ENCODE data around the gene ANO5. TPM values are rescaled to one million over a fixed set of nuclear protein-coding genes. Genes with fewer than 3 reads are reported as not detected.

ANO5 gene
- 10 to 100 TPM; 13.4 to 20.8 (median 17.2) TPM for total RNA-seq

DNA sequence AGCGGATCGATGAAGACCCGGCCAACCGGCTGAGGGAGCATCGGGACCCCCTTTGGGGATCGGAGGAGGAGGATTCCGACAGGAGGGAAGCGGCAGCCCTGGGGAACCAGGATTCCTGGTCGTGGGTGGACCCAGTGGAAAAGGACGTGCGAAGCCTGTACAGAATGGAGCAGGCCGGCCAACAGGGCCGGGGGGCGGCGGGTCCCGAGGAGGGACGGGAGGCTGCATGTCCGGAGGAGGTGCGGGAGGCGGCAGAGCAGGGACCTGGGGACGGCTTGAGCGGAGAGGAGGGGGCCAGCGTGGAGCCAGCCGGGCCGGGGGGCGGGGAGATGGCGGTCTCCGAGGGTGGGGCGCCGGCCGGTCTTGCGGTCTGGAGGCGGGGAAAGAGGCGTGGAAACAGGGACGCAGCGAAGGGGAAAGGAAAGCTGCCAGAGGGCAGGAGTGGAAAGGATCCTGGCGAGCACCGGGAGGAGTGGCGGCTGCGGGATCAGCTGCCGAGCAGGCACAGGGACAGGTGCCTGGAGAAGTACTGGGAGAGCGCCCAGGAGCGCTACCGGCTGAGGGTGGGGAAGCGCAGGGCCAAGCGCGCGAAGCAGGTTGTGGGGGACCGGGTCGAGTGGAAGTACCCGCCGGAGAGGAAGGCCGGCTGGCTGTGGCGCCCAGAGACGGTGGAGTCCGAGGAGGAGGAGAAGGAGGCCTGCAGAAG, at the start of gene ANO5:
Gene ANO5, plus strand, starts transcription at position 444 of the 706 bp plus-strand sequence. CDS start 408 bp downstream, outside the sequence.
- no peak for DNase-seq (ENCODE audit: extremely low spot score)
- intact Hi-C loops (cut with DNase I): no loop called here
- no peaks in the 10 kb centered on the region for H3K27me3 ChIP-seq
- TF ChIP-seq, protein P1, sequence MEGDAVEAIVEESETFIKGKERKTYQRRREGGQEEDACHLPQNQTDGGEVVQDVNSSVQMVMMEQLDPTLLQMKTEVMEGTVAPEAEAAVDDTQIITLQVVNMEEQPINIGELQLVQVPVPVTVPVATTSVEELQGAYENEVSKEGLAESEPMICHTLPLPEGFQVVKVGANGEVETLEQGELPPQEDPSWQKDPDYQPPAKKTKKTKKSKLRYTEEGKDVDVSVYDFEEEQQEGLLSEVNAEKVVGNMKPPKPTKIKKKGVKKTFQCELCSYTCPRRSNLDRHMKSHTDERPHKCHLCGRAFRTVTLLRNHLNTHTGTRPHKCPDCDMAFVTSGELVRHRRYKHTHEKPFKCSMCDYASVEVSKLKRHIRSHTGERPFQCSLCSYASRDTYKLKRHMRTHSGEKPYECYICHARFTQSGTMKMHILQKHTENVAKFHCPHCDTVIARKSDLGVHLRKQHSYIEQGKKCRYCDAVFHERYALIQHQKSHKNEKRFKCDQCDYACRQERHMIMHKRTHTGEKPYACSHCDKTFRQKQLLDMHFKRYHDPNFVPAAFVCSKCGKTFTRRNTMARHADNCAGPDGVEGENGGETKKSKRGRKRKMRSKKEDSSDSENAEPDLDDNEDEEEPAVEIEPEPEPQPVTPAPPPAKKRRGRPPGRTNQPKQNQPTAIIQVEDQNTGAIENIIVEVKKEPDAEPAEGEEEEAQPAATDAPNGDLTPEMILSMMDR (IDR thresholded peaks at IDR 0.05): no peak
- peak; percentile 34 for TF ChIP-seq POLR2A (IDR thresholded peaks at IDR 0.05; ENCODE audit: low read depth)
- no peak for TF ChIP-seq EP300 (IDR thresholded peaks at IDR 0.05)
- peak; percentile 46 to 53 for TF ChIP-seq POLR2AphosphoS5 (IDR thresholded peaks at IDR 0.05)
- 1% methylated on average over 46 of the region's 56 CpGs for WGBS
- no peaks in the 10 kb centered on the region for H3K36me3 ChIP-seq
- H3K4me3 ChIP-seq: peak within 1 kb of the TSS; percentile 68 to 82 (median 78)
- H3K9me3 ChIP-seq: no peaks in the 10 kb centered on the region
- peak within 1 kb of the TSS; percentile 86 to 92 (median 88) for H3K27ac ChIP-seq (replicated peaks in 1 of 4)
- H3K4me1 ChIP-seq: peaks cover 2 to 41% (median 40%) of the 10 kb centered on the region in 4 donors

- intact Hi-C loops (cut with DNase I): no loop called here
- WGBS: 85% methylated on average over 4 of the region's 4 CpGs
- Histone ChIP-seq H3K27ac (replicated peaks in 1 of 4) (no peak overlapping the region), H3K4me1 (no peaks in the 10 kb centered on the region), H3K36me3 (no peaks in the 10 kb centered on the region), H3K27me3 (peaks cover 0 to 8% (median 0%) of the 10 kb centered on the region in 4 donors), H3K9me3 (no peaks in the 10 kb centered on the region), H3K4me3 (no peak overlapping the region)
- DNase-seq (ENCODE audit: extremely low spot score): no peak
- TF ChIP-seq EP300 (IDR thresholded peaks at IDR 0.05) (no peak), POLR2A (IDR thresholded peaks at IDR 0.05; ENCODE audit: low read depth) (no peak), POLR2AphosphoS5 (IDR thresholded peaks at IDR 0.05) (no peak)
- TF ChIP-seq, protein P1 (IDR thresholded peaks at IDR 0.05): no peak
Observed at GRCh38 chr11:22151649-22152197, 41.2 kb upstream of the ANO5 start.

DNA sequence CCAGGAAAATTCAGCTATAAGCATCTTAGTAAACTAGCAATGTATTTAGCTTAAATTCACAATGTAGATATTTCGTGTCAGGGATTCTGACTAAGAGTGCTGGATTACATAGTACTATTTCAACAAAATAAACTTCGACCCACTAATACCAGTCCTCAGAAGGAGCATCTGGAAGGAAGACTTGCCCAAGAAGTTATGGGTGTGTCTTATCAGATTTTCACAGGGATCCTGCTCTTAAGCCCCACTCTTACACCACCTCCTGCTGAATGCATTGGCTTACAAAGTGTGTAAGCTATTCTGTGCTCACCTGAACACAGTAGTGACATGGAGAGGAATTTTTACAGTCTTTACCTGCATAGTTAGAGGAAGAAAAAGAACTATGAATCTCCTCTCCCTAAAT, 35.4 kb upstream of the ANO5 start:
- no peak overlapping the region for H3K27ac ChIP-seq (replicated peaks in 1 of 4)
- no peaks in the 10 kb centered on the region for H3K9me3 ChIP-seq
- no peaks in the 10 kb centered on the region for H3K27me3 ChIP-seq
- H3K36me3 ChIP-seq: no peaks in the 10 kb centered on the region
- no peak for TF ChIP-seq EP300 (IDR thresholded peaks at IDR 0.05)
- TF ChIP-seq, protein P1 (IDR thresholded peaks at IDR 0.05): no peak
- TF ChIP-seq POLR2AphosphoS5 (IDR thresholded peaks at IDR 0.05): no peak
- no peak for TF ChIP-seq POLR2A (IDR thresholded peaks at IDR 0.05; ENCODE audit: low read depth)
- 84% methylated on average over 2 of the region's 2 CpGs for WGBS
- H3K4me1 ChIP-seq: no peaks in the 10 kb centered on the region
- no peak overlapping the region for H3K4me3 ChIP-seq
- intact Hi-C loops (cut with DNase I): no loop called here
- no peak for DNase-seq (ENCODE audit: extremely low spot score)

DNA sequence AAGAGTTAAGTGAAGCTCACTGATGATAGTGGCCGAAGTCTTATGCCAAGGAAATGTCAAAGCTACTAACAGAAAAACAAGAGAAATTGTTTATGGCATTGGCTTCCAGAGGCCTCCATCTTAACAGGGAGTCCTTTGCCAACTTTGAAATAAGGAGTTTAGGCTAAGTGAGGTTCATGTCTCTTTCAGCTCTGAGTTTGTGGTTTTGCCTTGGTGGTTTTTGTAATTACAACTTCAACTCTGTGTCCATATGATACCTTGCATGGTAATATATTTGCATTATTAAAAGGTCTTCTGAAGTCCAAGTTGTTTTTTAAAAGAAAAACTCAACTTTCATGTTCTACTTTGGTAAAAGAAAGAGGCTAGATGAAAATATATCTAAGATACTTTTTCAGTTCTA, 31.4 kb upstream of the ANO5 start:
- no peak overlapping the region for H3K4me3 ChIP-seq
- H3K4me1 ChIP-seq: no peaks in the 10 kb centered on the region
- H3K36me3 ChIP-seq: no peaks in the 10 kb centered on the region
- TF ChIP-seq EP300 (IDR thresholded peaks at IDR 0.05) (no peak), POLR2AphosphoS5 (IDR thresholded peaks at IDR 0.05) (no peak)
- TF ChIP-seq, protein P1 (IDR thresholded peaks at IDR 0.05): no peak
- no peaks in the 10 kb centered on the region for H3K9me3 ChIP-seq
- intact Hi-C loops (cut with DNase I): no loop called here
- 29% methylated on average over 1 of the region's 1 CpG for WGBS
- DNase-seq (ENCODE audit: extremely low spot score): no peak
- no peak overlapping the region for H3K27ac ChIP-seq (replicated peaks in 1 of 4)
- H3K27me3 ChIP-seq: no peaks in the 10 kb centered on the region

Measured in esophagus muscularis mucosa (tissue), 4 donors.